ENCODE measurements around the gene SNX24. TPM values are rescaled to one million over a fixed set of nuclear protein-coding genes. Genes with fewer than 3 reads are reported as not detected.

SNX24 gene
- 1.2 and 1.6 TPM in 2 replicates for total RNA-seq

DNA sequence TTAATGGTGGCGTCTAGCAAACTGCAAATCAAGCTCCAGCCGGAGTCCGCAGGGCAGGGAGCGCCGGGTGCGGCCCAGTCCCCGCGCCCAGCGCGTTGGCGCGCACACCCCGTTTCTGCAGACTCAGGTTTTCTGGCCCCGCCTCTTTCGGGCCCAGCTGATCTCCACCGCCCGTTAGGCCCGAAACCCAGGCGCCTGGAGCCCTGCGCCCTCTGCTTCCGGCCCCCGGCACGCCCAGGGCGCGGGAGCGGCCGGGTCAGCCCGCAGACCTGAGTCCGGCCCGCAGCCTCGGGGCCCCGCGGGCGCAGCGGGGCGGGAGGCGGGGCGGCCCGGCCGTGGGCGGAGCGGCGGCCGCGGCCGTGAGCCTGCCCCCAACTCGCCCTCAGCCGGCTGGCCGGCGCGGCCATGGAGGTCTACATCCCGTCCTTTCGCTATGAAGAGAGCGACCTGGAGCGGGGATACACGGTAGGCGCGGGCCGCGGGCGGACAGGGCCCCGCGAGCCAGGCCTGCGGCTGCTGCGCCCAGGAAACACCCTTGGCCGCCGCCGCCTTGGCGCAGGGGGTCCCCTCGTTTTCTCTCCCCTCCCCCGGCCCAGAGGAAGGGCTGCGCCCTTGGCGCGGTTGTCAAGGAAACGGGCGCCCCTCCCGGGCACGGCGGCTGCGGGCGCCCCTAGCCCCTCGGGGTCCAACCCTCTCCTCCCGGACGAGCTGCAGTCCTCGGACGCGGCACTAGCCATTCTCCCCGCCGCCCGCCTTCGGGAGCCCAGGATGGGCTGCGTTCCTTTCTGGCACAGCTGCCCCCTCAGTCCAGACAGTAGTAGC, at the start of gene SNX24:
Gene SNX24, plus strand, starts transcription at position 385 of the 822 bp plus-strand sequence. Its CDS starts 21 bp downstream, at position 406.
- intact Hi-C loops (cut with micrococcal nuclease): loop anchor here (1.0 to 10.0 kb wide), 2 partner anchors 70 to 141 kb away; partner anchors contain the start of gene SNX2
- H3K4me3 Mint-ChIP-seq: peak within 1 kb of the TSS; percentile 85
- H3K27ac Mint-ChIP-seq: no peak within 1 kb of the TSS
- H3K36me3 Mint-ChIP-seq (ENCODE audit: low read depth): no peaks in the 10 kb centered on the region
- no peaks in the 10 kb centered on the region for H3K9me3 Mint-ChIP-seq
- peaks cover 18% of the 10 kb centered on the region for H3K27me3 Mint-ChIP-seq (ENCODE audit: insufficient read depth)
- H3K4me1 Mint-ChIP-seq (ENCODE audit: low read depth): peaks cover 17% of the 10 kb centered on the region
- peak; percentile 61 for DNase-seq (ENCODE audit: low spot score)

GRCh38 chr5:122805481-122805880, 39.9 kb upstream of the SNX24 start:
- intact Hi-C loops (cut with micrococcal nuclease): no loop called here
- Mint-ChIP-seq H3K27ac (no peak overlapping the region), H3K4me3 (no peak overlapping the region), H3K4me1 (ENCODE audit: low read depth) (no peaks in the 10 kb centered on the region), H3K36me3 (ENCODE audit: low read depth) (peaks cover 26% of the 10 kb centered on the region), H3K27me3 (ENCODE audit: insufficient read depth) (no peaks in the 10 kb centered on the region), H3K9me3 (no peaks in the 10 kb centered on the region)
- no peak for DNase-seq (ENCODE audit: low spot score)

GRCh38 chr5:122810405-122810804, 35.0 kb upstream of the SNX24 start:
- H3K27ac Mint-ChIP-seq: no peak overlapping the region
- no peak for DNase-seq (ENCODE audit: low spot score)
- no peaks in the 10 kb centered on the region for H3K27me3 Mint-ChIP-seq (ENCODE audit: insufficient read depth)
- H3K36me3 Mint-ChIP-seq (ENCODE audit: low read depth): peaks cover 12% of the 10 kb centered on the region
- H3K4me3 Mint-ChIP-seq: no peak overlapping the region
- H3K9me3 Mint-ChIP-seq: no peaks in the 10 kb centered on the region
- intact Hi-C loops (cut with micrococcal nuclease): no loop called here
- H3K4me1 Mint-ChIP-seq (ENCODE audit: low read depth): no peaks in the 10 kb centered on the region

- H3K36me3 Mint-ChIP-seq (ENCODE audit: low read depth): no peaks in the 10 kb centered on the region
- H3K4me1 Mint-ChIP-seq (ENCODE audit: low read depth): no peaks in the 10 kb centered on the region
- no peak overlapping the region for H3K4me3 Mint-ChIP-seq
- H3K27me3 Mint-ChIP-seq (ENCODE audit: insufficient read depth): no peaks in the 10 kb centered on the region
- intact Hi-C loops (cut with micrococcal nuclease): no loop called here
- no peak for DNase-seq (ENCODE audit: low spot score)
- no peak overlapping the region for H3K27ac Mint-ChIP-seq
- no peaks in the 10 kb centered on the region for H3K9me3 Mint-ChIP-seq
Measured at GRCh38 chr5:122815218-122815767, 30.1 kb upstream of the SNX24 start.

- Mint-ChIP-seq H3K27me3 (ENCODE audit: insufficient read depth) (no peaks in the 10 kb centered on the region), H3K27ac (no peak overlapping the region), H3K36me3 (ENCODE audit: low read depth) (no peaks in the 10 kb centered on the region), H3K4me3 (no peak overlapping the region), H3K4me1 (ENCODE audit: low read depth) (no peaks in the 10 kb centered on the region), H3K9me3 (no peaks in the 10 kb centered on the region)
- no peak for DNase-seq (ENCODE audit: low spot score)
- intact Hi-C loops (cut with micrococcal nuclease): no loop called here
Measured at GRCh38 chr5:122816756-122817155, 28.7 kb upstream of the SNX24 start.

- intact Hi-C loops (cut with micrococcal nuclease): no loop called here
Measured at GRCh38 chr5:122831984-122832383, 13.4 kb upstream of the SNX24 start.

GRCh38 chr5:122835681-122836080, 9.7 kb upstream of the SNX24 start:
- no peak overlapping the region for H3K4me3 Mint-ChIP-seq
- H3K27ac Mint-ChIP-seq: no peak overlapping the region
- H3K36me3 Mint-ChIP-seq (ENCODE audit: low read depth): no peaks in the 10 kb centered on the region
- peaks cover 10% of the 10 kb centered on the region for H3K27me3 Mint-ChIP-seq (ENCODE audit: insufficient read depth)
- intact Hi-C loops (cut with micrococcal nuclease): no loop called here
- DNase-seq (ENCODE audit: low spot score): no peak
- H3K4me1 Mint-ChIP-seq (ENCODE audit: low read depth): peaks cover 6% of the 10 kb centered on the region
- no peaks in the 10 kb centered on the region for H3K9me3 Mint-ChIP-seq

More at GRCh38 chr5:122831984-122832383, 13.4 kb upstream of the SNX24 start:
- Mint-ChIP-seq H3K4me1 (ENCODE audit: low read depth) (no peaks in the 10 kb centered on the region), H3K36me3 (ENCODE audit: low read depth) (peaks cover 5% of the 10 kb centered on the region), H3K27ac (no peak overlapping the region), H3K27me3 (ENCODE audit: insufficient read depth) (no peaks in the 10 kb centered on the region), H3K9me3 (no peaks in the 10 kb centered on the region), H3K4me3 (no peak overlapping the region)
- no peak for DNase-seq (ENCODE audit: low spot score)

GRCh38 chr5:122836947-122837346, 8.5 kb upstream of the SNX24 start:
- Mint-ChIP-seq H3K27me3 (ENCODE audit: insufficient read depth) (peaks cover 13% of the 10 kb centered on the region), H3K36me3 (ENCODE audit: low read depth) (no peaks in the 10 kb centered on the region)
- intact Hi-C loops (cut with micrococcal nuclease): no loop called here

DNA sequence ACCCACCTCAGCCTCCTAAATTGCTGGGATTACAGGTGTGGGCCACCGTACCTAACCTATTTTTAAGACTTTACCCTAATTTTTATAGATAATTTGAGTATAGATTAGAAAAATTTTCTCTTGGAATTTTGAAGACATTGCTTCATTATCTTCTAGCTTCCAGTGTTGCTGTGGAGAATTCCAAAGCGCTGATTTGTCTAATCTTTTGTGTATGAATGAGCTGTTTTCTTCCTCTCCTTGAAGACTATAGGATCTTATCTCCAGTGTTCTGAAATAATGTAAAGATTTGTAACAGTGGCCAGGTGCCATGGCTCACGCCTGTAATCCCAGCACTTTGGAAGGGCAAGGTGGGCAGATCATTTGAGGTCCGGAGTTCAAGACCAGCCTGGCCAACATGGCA, 5.7 kb upstream of the SNX24 start:
- intact Hi-C loops (cut with micrococcal nuclease): loop anchor here (10.0 kb wide), 1 partner anchor 135 kb away; no protein-coding TSS in a partner anchor
- Mint-ChIP-seq H3K4me1 (ENCODE audit: low read depth) (peaks cover 17% of the 10 kb centered on the region), H3K9me3 (no peaks in the 10 kb centered on the region), H3K27me3 (ENCODE audit: insufficient read depth) (peaks cover 16% of the 10 kb centered on the region), H3K36me3 (ENCODE audit: low read depth) (no peaks in the 10 kb centered on the region), H3K27ac (no peak overlapping the region), H3K4me3 (no peak overlapping the region)
- DNase-seq (ENCODE audit: low spot score): no peak

More at GRCh38 chr5:122836947-122837346, 8.5 kb upstream of the SNX24 start:
- no peak for DNase-seq (ENCODE audit: low spot score)
- H3K9me3 Mint-ChIP-seq: no peaks in the 10 kb centered on the region
- H3K27ac Mint-ChIP-seq: no peak overlapping the region
- H3K4me3 Mint-ChIP-seq: no peak overlapping the region
- H3K4me1 Mint-ChIP-seq (ENCODE audit: low read depth): peaks cover 7% of the 10 kb centered on the region

DNA sequence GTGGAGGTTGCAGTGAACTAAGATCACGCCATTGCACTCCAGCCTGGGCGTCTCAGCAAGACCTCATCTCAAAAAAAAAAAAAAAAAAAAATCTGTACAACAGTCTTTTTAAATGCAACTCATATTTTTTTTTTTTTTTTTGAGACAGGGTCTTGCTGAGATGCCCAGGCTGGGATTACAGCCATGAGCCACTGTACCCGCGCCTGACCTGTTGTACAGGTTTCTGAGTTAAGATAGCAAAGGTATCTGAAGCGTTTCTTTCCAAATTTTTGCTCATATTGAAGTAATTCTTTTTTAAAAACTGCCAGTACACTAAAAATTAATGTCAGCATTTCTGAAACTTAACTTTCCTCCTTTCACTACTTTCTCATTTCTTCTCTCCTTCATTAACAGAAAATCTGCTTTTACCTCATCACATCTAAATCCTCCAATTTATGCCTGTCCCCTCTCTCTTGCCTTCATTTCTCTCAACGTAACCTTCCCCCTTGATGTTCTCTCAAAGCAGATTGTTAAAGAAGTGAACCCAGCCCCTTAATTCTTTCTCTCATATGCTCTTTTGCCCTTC, 3.3 kb upstream of the SNX24 start:
- peaks cover 20% of the 10 kb centered on the region for H3K4me1 Mint-ChIP-seq (ENCODE audit: low read depth)
- no peak overlapping the region for H3K27ac Mint-ChIP-seq
- intact Hi-C loops (cut with micrococcal nuclease): loop anchor here (10.0 kb wide), 1 partner anchor 137 kb away; no protein-coding TSS in a partner anchor
- DNase-seq (ENCODE audit: low spot score): no peak
- no peak overlapping the region for H3K4me3 Mint-ChIP-seq
- no peaks in the 10 kb centered on the region for H3K9me3 Mint-ChIP-seq
- peaks cover 28% of the 10 kb centered on the region for H3K27me3 Mint-ChIP-seq (ENCODE audit: insufficient read depth)
- H3K36me3 Mint-ChIP-seq (ENCODE audit: low read depth): no peaks in the 10 kb centered on the region

DNA sequence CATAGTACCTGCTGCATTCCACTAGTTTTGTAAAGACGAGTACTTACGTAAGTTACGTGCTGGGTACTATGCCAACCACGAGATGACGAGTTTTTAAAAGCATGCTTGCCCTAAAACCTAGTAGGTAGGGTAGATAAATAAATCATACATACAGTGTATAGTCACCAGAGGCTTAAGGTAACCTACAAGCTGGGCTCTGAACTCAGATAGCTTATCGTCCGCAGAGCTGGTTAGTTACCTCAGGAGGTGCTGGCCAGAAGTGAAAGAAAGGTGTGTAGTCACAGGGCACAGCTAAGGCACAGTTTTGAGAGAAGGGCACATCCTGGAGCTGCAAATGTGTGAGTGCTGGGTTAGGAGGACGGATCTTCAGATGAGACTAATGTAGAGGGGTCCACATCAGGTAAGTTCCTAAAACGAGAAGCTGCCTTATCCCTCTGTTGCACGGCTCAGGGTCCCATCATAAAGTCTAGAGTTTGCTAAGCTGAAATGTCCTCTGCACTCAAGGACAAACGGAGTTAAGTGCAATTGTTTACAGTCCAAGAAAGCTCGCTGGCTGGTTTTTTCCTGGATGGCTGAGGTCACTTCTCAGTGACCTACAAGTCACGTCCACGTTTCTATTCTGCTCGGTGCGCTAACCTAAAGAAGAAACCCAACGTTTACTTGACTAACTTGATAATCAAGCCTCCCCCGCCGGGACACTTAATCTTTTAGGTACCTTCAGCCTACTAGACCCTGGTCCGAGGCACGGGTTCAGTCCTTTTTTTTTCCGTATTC, 1.1 kb upstream of the SNX24 start:
- intact Hi-C loops (cut with micrococcal nuclease): loop anchor here (10.0 kb wide), 1 partner anchor 140 kb away; no protein-coding TSS in a partner anchor
- Mint-ChIP-seq H3K4me3 (peak overlapping the region; percentile 85), H3K27ac (no peak overlapping the region), H3K9me3 (no peaks in the 10 kb centered on the region), H3K36me3 (ENCODE audit: low read depth) (no peaks in the 10 kb centered on the region), H3K4me1 (ENCODE audit: low read depth) (peaks cover 20% of the 10 kb centered on the region), H3K27me3 (ENCODE audit: insufficient read depth) (peaks cover 20% of the 10 kb centered on the region)
- DNase-seq (ENCODE audit: low spot score): no peak

DNA sequence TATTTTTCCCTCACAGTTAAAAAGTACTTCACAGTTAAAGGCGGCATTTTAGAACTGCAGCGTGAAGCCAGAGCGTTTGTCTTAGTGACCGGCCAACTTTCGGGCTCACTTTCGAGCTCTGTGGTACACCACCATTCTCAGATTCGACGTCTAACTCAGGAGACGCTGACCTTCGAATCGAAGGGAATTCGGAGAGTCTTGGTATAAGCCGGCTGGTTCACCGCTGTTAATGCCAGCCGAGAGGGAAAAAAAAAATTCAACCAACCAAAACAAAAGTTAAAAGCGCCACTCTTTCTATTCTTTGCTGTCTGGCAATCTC, 544 bp upstream of the SNX24 start:
- no peaks in the 10 kb centered on the region for H3K9me3 Mint-ChIP-seq

More for the DNA sequence above, 544 bp upstream of the SNX24 start:
- no peak for DNase-seq (ENCODE audit: low spot score)
- Mint-ChIP-seq H3K27me3 (ENCODE audit: insufficient read depth) (peaks cover 20% of the 10 kb centered on the region), H3K4me1 (ENCODE audit: low read depth) (peaks cover 20% of the 10 kb centered on the region), H3K27ac (no peak overlapping the region), H3K4me3 (peak overlapping the region; percentile 85), H3K36me3 (ENCODE audit: low read depth) (no peaks in the 10 kb centered on the region)
- intact Hi-C loops (cut with micrococcal nuclease): loop anchor here (1.0 to 10.0 kb wide), 2 partner anchors 70 to 140 kb away; partner anchors contain the start of gene SNX2
